Stimulated activated CD4-positive, alpha-beta T cell treated with anti-CD3 and anti-CD28 coated beads, TNF-alpha, amount 100 ng/mL, for 24 hours (primary cell): Measurements from ENCODE around the gene CCSER1.
"Not testable (repeated sequence)": the region's sequence is repeated elsewhere in the genome, so short reads cannot be mapped to it uniquely, and the experiment has no call there.

ENCODE experiments used
- DNase-seq, 3 experiments: peaks; one replicate each; pipeline ENCODE4 v3.0.0-alpha.2; 2020; ENCODE audit warnings: low read depth in 3 of 3

CCSER1 gene

DNA sequence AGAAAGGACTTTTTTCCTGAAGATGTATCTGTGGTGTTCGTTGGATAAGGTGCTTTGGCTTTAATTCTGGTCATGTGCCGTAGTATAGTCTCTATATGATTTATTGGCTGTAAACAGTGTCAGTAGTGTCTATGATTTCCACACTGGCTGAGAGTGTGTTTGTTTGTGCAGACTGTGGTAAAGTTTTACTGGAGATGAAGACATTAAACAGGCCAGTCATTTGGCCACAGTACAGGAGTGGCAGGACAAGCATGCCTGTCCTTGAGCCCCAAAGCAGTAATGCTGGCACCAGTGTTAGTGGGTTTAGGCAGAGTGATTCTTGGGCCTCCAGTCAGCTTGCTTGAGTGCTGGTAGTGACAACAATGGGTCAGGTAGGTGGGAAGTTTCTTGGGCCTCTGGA lies 1152.7 kb downstream of the CCSER1 start:
- no peak for DNase-seq

DNA sequence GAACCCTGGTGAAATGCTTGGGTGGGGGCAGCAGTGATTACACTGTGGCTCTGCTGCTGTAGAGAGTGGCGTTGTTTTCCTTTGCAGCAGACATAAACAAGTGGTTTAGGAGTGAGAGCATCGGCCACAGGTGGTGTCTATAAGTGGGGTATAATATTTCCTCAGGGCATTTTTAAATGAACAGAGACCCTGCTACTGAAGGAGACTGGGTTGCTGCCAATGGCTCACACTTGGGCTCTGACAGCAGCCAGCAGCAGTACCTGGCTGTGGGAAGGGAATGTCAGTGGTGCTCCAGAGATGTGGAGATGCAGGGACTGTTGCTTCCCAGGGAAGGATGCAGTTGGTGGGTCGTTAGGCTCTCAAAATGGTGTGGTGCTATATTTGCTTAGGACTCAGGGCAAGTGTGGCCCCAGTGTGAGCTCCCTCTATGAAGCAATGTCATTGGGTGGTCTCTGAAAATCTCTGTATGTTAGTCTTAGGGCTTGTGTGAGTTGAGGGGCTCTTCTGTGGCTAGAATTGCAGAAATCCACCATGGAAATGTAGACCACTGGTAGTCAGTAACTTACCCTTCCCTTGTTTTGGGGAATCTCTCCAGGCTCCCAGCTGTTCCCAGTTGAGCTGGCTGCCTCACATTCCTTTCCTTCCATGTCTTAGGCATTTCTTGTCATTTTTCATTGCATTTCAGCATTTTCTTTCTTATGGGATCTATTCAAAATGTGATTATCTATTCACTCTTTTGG lies 1153.5 kb downstream of the CCSER1 start:
- DNase-seq, result no peak

DNA sequence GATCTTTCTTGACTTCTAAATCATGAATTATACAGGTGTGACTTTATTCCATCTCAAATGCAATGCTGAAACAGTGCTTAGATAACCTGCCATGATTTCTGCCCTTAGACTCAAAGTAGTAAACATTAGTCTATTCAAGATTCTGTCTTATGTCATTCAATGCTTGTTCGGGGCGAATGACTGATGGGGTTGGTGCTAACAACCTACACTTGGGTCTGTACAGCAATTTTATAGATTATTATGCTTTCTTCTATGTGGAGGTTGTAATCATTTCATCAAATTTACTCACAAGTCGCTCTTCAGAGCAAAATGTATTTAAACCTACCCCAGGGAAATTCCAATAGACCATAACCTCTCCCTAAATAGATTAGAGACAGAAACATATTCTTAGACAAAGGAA lies 1155.0 kb downstream of the CCSER1 start:
- no peak for DNase-seq

DNA sequence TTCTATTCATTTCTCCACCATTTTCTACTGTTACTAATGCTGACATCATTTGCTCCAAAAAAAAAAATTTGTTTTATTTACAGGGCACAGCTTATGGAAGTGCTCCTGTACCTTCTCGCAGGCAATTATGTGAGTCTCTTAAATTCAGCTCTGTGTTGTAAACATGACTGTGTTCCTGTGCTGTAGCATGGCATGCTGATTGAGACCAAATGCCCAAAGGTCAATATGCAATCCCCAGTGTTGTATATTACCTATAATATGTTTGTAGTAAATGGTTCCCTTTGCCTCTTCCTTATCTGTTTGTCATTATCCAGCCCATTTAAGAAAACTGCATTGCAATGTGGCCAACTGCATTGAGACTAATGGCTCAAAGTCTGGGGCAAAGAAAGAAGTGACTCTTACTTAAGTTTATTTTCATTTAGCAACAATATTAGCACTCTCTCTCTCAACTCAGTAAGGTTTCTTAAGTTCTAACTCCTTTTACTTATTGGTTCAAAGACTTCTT lies 1156.6 kb downstream of the CCSER1 start:
- DNase-seq, result no peak

DNA sequence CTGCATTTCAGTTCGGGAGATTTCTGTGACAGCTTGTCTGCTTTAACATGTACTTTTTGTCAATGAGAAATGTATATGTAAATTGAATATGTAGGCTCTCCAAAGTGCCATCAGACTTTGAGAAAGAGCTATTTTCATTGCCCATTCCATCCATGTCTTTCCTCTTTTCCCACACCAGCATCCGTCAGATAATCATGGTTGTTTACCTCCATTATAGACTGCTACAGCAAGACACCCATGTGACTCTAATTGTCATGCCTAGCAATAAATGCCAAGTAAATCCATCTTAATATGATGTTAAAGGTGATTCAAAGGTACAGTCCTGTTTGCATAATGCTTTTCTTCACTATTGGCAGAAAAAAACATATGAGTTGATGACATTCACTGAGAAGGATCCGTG lies 1157.3 kb downstream of the CCSER1 start:
- no peak for DNase-seq

DNA sequence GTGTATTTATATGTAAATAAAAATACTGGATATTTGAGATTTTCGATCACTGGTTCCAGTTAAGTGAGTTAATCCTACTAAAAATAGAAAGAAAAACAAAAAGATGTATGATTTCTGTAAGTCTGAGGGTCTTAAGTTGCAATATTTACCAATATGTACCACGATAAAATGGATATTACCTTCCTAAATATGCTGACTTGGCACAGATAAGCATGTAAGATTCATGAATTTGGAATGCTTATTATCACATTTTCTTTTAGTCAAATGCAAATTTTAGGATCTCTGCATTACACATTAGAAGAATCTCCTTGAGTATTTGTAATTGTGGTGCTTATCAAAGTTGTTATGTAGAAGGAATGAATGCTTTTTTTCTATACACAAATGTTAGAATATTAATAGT lies 1158.3 kb downstream of the CCSER1 start:
- no peak for DNase-seq

DNA sequence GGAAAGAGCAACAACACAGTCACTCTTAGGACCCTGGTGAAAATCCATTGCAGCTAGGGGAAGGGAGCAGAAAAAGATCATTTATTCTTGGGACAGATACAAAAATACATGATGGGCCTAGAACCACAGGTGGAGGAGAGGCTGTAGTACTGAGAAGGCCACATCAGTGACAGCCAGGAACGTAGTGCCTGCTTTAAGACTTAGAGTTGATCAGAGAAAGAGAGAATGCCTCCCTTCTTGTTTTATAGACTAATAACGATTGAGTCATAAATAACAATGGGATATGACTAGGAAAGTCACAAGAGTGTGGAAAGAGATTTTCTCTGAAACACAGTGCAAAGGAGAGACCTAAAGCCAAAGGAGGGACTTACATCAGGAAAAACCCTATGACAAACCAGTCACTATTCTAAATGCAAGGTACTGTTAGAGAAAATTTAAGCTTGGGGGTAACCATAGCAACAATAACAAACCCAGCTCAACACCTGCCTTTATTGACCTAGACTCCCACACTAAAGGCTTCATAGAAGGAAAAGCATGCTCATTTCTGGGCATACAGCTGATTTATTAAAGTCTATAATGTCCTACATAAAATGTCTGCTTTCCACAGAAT lies 1161.6 kb downstream of the CCSER1 start:
- no peak for DNase-seq

DNA sequence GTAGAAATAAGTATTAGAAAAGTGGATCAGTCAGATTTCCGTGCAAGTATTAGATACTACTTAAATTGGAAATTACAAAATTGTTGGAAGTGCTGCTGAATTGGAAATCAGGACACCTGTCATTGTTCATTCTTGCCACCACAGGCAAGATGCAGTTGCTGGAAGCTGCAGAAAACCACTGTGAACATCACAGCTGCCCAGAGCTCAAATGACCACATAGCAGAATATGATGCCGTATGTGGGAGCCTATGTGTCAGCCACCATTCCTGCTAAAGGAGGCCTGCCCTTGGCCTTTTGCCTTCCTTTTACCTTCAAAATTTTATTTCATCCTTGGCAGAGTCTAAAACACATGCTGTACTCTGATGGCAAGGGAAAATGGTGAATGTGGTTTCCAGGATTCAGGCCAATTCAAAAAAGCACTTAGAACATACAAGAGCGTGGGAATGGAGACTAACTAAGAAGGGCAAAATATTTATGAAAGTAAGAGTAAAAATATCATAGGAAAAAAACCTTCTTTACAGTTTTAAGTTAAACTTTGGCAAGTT lies 1171.0 kb downstream of the CCSER1 start:
- no peak for DNase-seq

DNA sequence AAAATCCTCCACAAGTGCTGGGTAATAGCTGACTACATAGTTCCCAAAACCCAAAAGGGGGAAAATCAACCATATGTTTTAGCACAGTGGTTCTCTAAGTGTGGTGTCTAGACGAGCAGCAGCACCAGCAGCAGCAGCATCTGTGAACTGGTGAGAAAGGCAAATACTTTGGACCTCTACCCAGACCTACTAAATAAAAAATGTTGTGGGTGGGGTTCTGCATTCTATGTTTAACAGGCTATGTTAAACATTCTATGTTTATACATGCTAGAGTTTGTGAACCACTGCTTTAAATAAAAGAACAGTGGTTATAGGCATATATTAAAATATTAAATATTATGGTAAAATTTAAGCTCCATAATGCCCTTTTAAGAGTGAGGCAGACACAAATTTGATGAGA lies 1171.6 kb downstream of the CCSER1 start:
- no peak for DNase-seq

DNA sequence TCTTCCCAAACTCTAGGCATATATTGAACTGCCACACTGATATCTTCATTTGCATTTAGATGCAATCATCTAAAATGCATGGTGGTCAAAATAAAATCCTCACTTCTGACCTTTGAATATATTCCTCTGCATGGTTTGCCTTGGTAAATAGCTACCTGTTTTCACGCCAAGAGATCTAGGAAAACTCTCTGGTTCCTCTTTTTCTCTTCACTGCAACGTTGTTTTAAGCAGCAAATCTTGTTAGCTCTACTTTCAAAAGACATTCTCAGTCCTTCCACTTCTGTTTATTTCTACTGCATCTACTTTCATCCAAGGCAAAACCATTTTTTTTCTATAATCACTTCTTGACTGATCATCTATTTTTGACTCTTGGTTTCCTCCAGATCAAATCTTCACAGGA lies 1174.9 kb downstream of the CCSER1 start:
- DNase-seq, result no peak

DNA sequence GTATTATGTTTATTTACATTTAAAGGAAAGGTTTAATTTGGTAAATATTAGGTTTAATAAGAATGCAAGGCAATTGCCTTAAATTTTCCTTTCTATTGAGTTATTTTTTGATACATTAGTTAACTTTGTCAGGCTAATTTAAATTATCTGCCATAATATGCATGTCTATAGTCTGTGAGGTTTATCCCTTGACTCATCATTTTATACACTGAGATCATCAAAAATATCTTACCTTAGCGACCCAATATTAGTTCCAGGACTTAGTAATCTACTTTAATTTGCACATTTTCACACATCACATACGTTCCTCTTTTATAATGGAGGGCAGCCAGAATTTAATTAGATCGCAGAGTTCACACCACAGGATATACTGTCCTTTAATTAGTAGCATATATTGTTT lies 1177.1 kb downstream of the CCSER1 start:
- no peak for DNase-seq

DNA sequence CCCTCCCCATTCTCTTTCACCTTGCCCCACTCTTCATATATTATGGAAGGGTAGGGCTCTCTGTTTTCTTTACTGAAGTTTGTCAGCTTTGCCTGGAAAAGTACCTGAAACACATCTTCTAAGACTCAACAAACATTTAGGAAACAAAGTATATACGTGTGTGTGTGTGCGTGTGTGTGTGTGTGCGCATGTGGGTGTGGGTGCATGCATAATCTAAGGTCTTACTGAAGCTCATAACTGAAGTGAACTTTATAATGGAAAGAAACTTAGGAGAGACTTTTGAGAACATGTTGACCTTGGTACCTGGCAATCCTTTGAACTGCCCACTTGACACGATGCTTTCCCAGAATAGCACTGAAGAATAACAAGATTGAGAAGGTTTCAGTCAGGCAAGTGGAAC lies 1190.2 kb downstream of the CCSER1 start:
- no peak for DNase-seq

DNA sequence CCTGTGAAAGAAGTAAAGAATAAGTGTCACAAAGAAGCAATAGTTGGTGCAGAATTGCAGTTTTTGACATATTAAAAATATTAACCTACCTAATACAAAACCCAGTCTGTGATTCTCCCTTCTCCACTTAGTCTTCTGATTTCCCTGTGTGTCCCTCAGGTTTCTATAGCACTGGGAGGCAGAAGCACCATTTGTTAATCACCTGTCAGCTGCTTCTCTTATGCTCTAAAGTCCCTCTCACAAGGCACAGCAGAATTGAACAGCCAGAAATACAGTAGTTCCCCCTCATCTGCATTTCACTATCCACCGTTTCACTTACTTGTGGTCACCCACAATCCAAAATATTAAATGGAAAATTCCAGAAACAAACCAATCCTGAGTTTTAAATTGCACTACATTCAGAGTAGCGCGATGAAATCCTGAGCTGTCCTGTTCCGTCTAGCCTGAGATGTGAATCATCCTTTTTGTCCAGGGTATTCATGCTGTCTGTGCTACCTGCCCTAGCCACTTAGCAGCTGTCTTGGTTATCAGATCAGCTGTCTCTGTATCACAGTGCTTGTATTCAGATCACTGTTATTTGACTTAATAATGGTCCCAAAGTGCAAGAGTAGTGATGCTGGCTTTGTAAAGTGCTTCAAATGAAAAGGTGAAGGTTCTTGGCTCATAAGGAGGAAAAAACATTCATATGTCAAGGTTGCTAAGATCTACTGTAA lies 1192.5 kb downstream of the CCSER1 start:
- DNase-seq, result no peak

DNA sequence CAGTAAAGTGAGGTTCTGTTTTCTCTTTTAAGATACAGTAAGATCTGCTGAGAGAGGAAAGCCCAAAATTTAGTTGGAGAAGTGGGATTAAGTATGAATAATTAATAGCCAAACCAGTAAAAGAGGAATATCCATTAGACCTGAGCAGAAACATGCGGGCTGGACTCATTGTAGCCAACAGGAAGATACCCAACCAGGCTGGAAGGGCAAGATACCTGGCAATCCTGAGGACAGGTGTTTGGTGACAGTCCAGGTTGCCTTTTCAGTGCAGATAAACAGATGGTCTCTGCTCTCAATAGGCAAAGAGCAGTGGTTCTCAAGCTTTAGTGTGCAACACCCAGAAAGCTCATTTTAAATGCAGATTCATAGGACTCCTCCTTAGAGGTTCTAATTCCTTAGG lies 1195.8 kb downstream of the CCSER1 start:
- no peak for DNase-seq

DNA sequence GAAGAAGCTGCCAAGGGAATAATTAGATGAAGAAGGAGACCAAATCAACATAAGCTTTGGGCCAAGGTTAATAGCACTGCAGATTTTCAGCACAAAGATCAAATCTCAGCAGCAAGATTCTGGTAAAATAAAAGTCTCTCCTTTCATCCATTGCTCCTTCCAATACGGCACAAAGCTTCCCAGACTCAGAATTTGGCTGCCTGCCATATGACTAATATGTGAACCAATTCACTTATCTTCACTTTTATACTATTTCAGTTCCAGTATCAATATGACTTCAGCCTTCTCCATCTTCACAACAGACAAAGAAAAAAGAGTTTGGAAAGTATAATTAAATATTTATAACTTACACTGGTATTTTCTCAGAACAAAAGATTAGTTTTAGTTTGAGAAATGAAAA lies 1198.3 kb downstream of the CCSER1 start:
- no peak for DNase-seq

DNA sequence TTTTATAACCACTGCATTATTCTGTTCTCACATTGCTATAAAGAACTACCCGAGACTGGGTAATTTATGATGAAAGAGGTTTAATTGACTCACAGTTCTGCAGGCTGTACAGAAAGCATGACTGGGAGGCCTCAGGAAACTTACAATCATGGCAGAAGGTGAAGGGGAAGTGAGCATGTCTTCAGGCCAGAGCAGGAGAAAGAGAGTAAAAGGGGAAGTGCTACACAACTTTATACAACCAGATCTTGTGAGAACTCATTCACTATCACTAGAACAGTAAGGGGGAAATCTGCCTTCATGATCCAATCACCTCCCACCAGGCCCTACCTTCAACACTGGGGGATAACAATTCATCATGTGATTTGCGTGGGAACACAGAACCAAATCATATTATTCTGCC lies 1199.0 kb downstream of the CCSER1 start:
- not testable (repeated sequence) for DNase-seq

DNA sequence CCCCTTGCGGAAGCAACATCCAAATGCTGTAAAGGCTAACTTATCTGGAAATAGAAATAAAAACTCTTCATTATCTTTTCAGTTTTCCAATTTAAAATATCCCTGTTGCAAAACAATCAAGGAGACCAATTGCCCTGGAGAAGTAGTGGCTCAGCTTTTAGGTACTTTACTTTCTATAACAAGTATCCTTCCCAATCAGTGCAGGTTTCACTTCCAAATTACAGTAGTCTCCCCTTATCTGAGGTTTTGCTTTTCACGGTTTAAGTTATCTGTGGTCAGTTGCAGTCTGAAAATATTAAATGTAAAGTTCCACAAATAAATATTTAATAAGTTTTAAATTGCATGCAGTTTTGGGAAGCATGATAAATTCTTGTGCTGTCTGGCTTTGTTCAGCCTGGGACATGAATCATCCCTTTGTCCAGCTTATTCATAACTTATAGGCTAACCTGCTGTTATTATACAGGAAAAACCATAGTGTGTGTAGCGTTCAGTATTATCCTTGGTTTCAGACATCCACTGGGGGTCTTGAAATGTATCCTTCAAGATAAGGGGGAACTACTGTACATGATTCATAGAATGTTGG lies 1203.5 kb downstream of the CCSER1 start:
- no peak for DNase-seq

DNA sequence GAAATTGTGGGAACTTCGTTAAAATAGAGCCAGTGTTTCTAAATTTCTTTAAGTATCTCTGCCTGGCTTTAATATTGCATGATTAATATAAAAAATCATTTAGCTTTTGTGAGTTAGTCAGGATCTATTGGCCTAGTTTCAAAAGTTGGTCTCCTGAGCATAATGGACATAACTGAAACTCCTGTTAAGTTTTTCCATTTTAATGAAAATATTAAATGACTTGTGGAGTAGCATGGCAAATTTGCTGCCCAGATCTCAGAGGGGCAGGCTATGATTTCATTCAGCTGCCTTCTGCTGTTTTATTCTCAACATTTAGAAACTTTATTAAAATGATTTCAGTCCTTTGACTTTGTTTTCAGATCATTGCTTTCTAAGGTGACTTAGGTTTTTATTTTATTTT lies 1213.6 kb downstream of the CCSER1 start:
- no peak for DNase-seq

DNA sequence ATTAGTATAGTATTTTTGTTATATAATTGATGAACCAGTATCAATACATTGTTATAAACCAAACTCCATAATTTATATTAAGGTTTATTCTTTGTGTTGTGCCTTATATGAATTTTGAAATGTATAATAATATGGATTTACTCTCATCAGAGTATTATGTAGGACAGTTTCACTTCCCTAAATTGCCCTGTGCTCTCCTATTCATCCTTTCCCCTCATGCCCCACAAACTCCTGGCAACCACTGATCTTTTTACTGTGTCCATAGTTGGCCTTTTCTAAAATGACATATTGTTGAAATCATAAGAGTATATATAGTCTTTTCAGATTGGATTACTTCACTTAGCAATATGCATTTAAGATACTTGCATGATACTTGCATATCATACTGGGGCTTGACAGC lies 1218.4 kb downstream of the CCSER1 start:
- DNase-seq, result no peak

DNA sequence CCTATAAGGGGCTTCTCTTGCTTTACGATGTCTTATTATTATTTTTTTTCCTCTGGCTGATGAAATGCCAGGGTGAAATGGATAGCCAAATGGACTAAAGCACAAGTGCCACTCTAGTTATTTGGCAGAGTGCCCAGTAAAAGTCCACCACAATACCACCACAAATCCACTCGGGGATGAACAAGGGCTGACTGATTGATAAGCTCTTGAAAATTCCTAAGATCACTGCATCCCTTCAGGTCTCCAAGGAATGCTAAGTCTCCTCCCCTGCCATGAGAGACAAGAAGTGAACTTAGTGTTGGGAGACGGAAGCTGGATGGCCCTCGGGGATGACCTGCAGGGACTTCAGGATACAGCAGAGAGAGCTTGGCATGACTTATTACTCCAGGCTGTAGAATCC lies 1229.3 kb downstream of the CCSER1 start:
- not testable (repeated sequence) for DNase-seq

DNA sequence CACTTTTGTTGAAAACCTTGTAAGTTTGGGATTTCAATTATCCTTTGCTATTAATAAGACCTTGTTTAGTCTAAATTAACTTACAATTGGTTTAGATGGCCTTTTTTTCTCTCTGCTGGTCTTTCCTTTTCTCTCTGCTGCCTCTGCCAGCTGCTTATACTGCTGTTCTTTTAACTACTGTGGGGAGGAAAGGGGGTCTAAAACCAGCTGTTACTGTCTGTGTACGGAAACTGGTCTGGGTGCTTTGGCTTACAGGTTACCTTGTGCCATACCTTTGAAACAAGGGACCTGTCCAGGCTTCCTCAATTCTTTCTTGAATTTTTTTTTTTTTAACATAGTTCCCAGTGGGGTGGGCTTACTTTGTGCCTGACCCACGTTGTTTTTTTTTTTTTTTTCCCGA lies 1230.8 kb downstream of the CCSER1 start:
- DNase-seq, result not testable (repeated sequence)

DNA sequence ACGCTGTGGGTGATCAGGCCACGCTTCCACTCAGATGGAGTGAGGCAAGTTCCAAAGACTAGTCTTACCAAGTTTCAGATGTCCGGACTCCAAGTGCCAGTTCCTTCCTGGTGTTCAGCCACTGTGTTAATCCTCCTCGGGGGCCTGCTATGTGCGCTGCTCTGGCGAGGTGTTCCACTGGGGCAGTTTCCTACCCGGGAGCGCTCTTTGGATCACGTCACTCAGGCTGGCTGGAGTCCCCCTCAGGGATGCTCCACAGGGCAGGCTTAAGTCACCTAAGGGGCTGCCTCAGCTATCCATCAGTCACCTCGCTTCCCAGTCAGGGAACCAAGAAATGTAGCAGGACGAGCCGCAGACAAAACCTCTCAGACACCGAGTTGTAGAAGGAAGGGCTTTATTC lies 1231.4 kb downstream of the CCSER1 start:
- DNase-seq, result not testable (repeated sequence)
